SK-N-SH (cell line): Measurements from ENCODE around the gene TSPO2.

Source experiments
- TAF1 ChIP-seq: IDR thresholded peaks from 2 replicates; pipeline ENCODE4 v1.6.1; 2012; ENCODE audit warnings: low read depth, mild to moderate bottlenecking, low read length, moderate library complexity, borderline replicate concordance
- TF ChIP-seq, protein P1 (sequence below): fragments of 200-600 bp; sonication (generic); IDR thresholded peaks from 2 replicates; pipeline ENCODE4 v1.6.1; 2017; ENCODE audit warnings: antibody characterized with exemption, mild to moderate bottlenecking, moderate library complexity
- TF ChIP-seq, protein P2 (sequence below): IDR thresholded peaks from 2 replicates; pipeline ENCODE4 v1.4.0; 2012; ENCODE audit warnings: low read depth

DNA sequence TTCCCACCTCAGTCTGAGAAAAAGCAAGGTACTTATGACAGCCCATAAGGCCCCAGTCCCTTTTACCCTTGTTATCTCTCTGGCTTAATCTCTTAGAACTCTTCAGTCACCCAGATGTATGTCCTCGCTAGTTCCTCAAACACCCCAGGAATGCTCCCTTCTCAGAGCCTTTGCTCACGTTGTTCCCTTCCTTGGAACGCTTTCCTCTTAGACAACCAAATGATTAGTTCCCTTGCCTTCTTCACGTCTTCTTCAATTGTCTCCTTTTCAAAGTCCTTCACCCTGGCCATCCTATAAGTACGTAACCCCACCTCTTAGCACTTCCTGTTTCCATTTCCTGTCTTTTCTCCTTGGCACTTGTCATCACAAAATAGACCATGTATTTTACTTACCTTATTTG is 9.6 kb downstream of the TSPO2 start:
- TF ChIP-seq, protein P1, sequence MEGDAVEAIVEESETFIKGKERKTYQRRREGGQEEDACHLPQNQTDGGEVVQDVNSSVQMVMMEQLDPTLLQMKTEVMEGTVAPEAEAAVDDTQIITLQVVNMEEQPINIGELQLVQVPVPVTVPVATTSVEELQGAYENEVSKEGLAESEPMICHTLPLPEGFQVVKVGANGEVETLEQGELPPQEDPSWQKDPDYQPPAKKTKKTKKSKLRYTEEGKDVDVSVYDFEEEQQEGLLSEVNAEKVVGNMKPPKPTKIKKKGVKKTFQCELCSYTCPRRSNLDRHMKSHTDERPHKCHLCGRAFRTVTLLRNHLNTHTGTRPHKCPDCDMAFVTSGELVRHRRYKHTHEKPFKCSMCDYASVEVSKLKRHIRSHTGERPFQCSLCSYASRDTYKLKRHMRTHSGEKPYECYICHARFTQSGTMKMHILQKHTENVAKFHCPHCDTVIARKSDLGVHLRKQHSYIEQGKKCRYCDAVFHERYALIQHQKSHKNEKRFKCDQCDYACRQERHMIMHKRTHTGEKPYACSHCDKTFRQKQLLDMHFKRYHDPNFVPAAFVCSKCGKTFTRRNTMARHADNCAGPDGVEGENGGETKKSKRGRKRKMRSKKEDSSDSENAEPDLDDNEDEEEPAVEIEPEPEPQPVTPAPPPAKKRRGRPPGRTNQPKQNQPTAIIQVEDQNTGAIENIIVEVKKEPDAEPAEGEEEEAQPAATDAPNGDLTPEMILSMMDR = no peak
- TF ChIP-seq TAF1 = no peak
- TF ChIP-seq, protein P2, sequence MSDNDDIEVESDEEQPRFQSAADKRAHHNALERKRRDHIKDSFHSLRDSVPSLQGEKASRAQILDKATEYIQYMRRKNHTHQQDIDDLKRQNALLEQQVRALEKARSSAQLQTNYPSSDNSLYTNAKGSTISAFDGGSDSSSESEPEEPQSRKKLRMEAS = no peak
